OCI-LY7 (cell line): Measurements from ENCODE around the gene TNS1. TPM values are rescaled to one million over a fixed set of nuclear protein-coding genes. Genes with fewer than 3 reads are reported as not detected.
A peak's percentile ranks its signal among the peaks of the same experiment; 100 is the strongest.
"Not testable (repeated sequence)": the region's sequence is repeated elsewhere in the genome, so short reads cannot be mapped to it uniquely, and the experiment has no call there.

Experiments
- BruUV-seq: library from RNA; stranded (reverse); fragments of 400-500 nt; replicated peaks from 2 replicates; lab custom pipeline; 2021; lab: Mats Ljungman, UMichigan
- CTCF ChIA-PET: fragments of 300-600 bp; sonication (Branson Sonifier 250); formaldehyde crosslinking; loops from one replicate; lab custom pipeline; 2022; ENCODE audit warnings: antibody characterized with exemption; ENCODE audit not compliant: unreplicated experiment; lab: Charles Lee
- POLR2A ChIA-PET: fragments of 300-600 bp; sonication (Branson Sonifier 250); formaldehyde crosslinking; loops from one replicate; lab custom pipeline; 2022; ENCODE audit warnings: antibody characterized with exemption; lab: Charles Lee
- DNase-seq: peaks from one replicate; pipeline ENCODE4 v3.0.0-alpha.2; 2015; ENCODE audit warnings: low spot score
- H2AFZ ChIP-seq: fragments of 200-600 bp; sonication (generic), shearing (Covaris generic); 2 replicates; pipeline ENCODE4 v1.6.1; 2014; ENCODE audit warnings: mild to moderate bottlenecking, antibody characterized with exemption, low read length, moderate library complexity
- H3K27ac ChIP-seq: fragments of 200-600 bp; sonication (generic); 2 replicates; pipeline ENCODE4 v1.5.1; 2014; ENCODE audit warnings: mixed run types, low read depth, mild to moderate bottlenecking, moderate library complexity, low read length, inconsistent platforms; ENCODE audit not compliant: poor library complexity, severe bottlenecking
- H3K36me3 ChIP-seq: fragments of 200-600 bp; sonication (generic); 2 replicates; pipeline ENCODE4 v1.6.1; 2014; ENCODE audit warnings: mild to moderate bottlenecking, antibody characterized with exemption, low read length, moderate library complexity, mixed read lengths; ENCODE audit not compliant: insufficient read depth
- H3K4me1 ChIP-seq: fragments of 200-600 bp; sonication (generic); 2 replicates; pipeline ENCODE4 v1.5.1; 2014; ENCODE audit warnings: mild to moderate bottlenecking, low read length; ENCODE audit not compliant: insufficient read depth, poor library complexity, severe bottlenecking
- H3K4me2 ChIP-seq: fragments of 200-600 bp; sonication (generic); 2 replicates; pipeline ENCODE4 v1.6.1; 2014; ENCODE audit warnings: mild to moderate bottlenecking, low read length
- H3K4me3 ChIP-seq: fragments of 200-600 bp; sonication (generic); 2 replicates; pipeline ENCODE4 v1.5.1; 2014; ENCODE audit warnings: mild to moderate bottlenecking, low read depth, low read length; ENCODE audit not compliant: poor library complexity, severe bottlenecking
- H3K79me2 ChIP-seq: fragments of 200-600 bp; sonication (generic); 2 replicates; pipeline ENCODE4 v1.6.1; 2016; ENCODE audit warnings: low read depth, mild to moderate bottlenecking, low read length, moderate library complexity, mixed read lengths; ENCODE audit not compliant: insufficient read depth
- H3K9me2 ChIP-seq: fragments of 200-600 bp; sonication (generic); 2 replicates; pipeline ENCODE4 v1.6.1; 2016; ENCODE audit warnings: mild to moderate bottlenecking, low read length, mixed read lengths; ENCODE audit not compliant: insufficient read depth
- H3K9me3 ChIP-seq: fragments of 200-600 bp; sonication (generic); 2 replicates; pipeline ENCODE4 v1.6.1; 2014; ENCODE audit warnings: mild to moderate bottlenecking, mixed run types, low read length, mixed read lengths
- H4K20me1 ChIP-seq: fragments of 200-600 bp; sonication (generic); 2 replicates; pipeline ENCODE4 v1.6.1; 2014; ENCODE audit warnings: mild to moderate bottlenecking, antibody characterized with exemption, low read length, moderate library complexity, mixed read lengths; ENCODE audit not compliant: insufficient read depth
- CTCF ChIP-seq: fragments of 200-600 bp; sonication (generic); conservative IDR thresholded peaks from 2 replicates; pipeline ENCODE4 v1.5.1; 2014; ENCODE audit warnings: mild to moderate bottlenecking, antibody characterized with exemption, low read length, moderate library complexity, mixed read lengths
- EZH2phosphoT487 ChIP-seq: fragments of 200-600 bp; sonication (generic); IDR thresholded peaks from 2 replicates; pipeline ENCODE4 v1.6.1; 2018; ENCODE audit warnings: low read depth, borderline replicate concordance, mild to moderate bottlenecking, mixed run types, antibody characterized with exemption, low read length, moderate library complexity, mixed read lengths
- intact Hi-C: fragments of 100-400 bp; cut with micrococcal nuclease; formaldehyde crosslinking; loops from one replicate; pipeline ENCODE4 v1.10.0; 2022; ENCODE audit not compliant: unreplicated experiment
- total RNA-seq, 2 experiments: library from RNA; depleted of rRNA in 1 of 2; stranded (reverse); fragments of >200 nt in 1 of 2; shearing (Covaris generic) in 1 of 2; gene quantifications; 2 replicates each; pipeline ENCODE4 v1.2.3, GENCODE V29; 2014 to 2022

The TNS1 gene
- total RNA-seq, 2 experiments from 2014 or later = not detected

DNA sequence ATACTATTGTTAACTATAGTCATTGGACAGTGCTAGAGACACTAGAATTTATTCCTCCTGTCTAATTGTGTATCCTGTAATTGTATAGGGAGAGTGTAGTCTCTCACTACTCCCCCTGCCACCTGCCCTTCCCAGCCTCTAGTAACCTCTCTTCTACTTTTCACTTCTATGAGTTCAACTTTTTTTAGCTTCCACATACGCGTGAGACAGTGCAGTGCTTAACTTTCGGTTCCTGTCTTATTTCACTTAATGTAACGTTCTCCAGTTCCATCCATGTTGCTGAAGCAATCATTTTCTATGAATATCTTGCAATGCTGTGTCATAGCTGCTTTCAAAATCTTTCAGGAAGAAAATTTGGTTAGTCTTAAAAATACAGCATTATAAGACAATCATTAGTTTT, 43.4 kb upstream of the TNS1 start:
- Histone ChIP-seq H3K36me3 (no peaks in the 10 kb centered on the region), H3K4me1 (peaks cover 7% of the 10 kb centered on the region), H3K27ac (no peak overlapping the region), H3K4me3 (no peak overlapping the region), H2AFZ (no peak overlapping the region), H3K9me3 (no peaks in the 10 kb centered on the region), H4K20me1 (no peaks in the 10 kb centered on the region), H3K4me2 (peak overlapping the region; percentile 34), H3K9me2 (no peaks in the 10 kb centered on the region), H3K79me2 (no peaks in the 10 kb centered on the region)
- intact Hi-C loops = no loop called here
- ChIA-PET POLR2A (interaction anchor here (0.6 kb wide), 1 partner anchor 575 kb away, joined by 4 read pairs; no protein-coding TSS in a partner anchor), CTCF (no interaction called here)
- DNase-seq = peak; percentile 27
- TF ChIP-seq EZH2phosphoT487 (no peak), CTCF (no peak)
- BruUV-seq = no TSS peak

GRCh38 chr2:218044599-218044998, 41.8 kb upstream of the TNS1 start:
- BruUV-seq, H3K36me3 ChIP-seq, H3K79me2 ChIP-seq, H4K20me1 ChIP-seq, DNase-seq, H3K4me3 ChIP-seq, intact Hi-C loops, H3K27ac ChIP-seq, H2AFZ ChIP-seq, H3K9me2 ChIP-seq, H3K4me1 ChIP-seq, H3K4me2 ChIP-seq, CTCF ChIA-PET, H3K9me3 ChIP-seq: not testable (repeated sequence)
- POLR2A ChIA-PET = interaction anchor here (0.7 kb wide), 1 partner anchor 27 kb away, joined by 4 read pairs; no protein-coding TSS in a partner anchor

DNA sequence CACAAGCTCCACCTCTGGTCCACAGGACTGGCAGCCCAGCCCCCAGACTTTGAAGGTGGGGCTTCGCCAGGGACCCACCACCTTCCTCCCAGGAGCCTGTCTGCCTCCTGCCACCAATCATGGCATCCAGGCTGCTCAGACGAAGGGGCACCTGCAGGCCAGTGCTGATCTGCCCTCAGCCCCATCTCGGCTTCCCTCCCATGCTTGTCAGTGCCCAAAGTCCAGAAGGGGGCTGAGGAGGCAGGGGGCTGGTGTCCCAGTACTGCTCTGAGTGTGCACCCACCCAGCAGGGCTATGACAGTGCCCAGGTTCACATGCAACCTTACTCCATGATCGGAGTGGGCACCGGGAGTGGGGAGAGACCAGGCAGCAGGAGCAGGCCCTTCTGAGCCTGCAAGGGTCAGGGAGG, 40.9 kb upstream of the TNS1 start:
- ChIA-PET CTCF (no interaction called here), POLR2A (no interaction called here)
- no TSS peak for BruUV-seq
- no peaks in the 10 kb centered on the region for H3K9me3 ChIP-seq
- H2AFZ ChIP-seq = no peak overlapping the region
- DNase-seq = no peak
- H3K4me1 ChIP-seq = peaks cover 7% of the 10 kb centered on the region
- H4K20me1 ChIP-seq = no peaks in the 10 kb centered on the region
- intact Hi-C loops = no loop called here
- H3K27ac ChIP-seq = no peak overlapping the region
- no peaks in the 10 kb centered on the region for H3K9me2 ChIP-seq
- H3K36me3 ChIP-seq = no peaks in the 10 kb centered on the region
- H3K4me2 ChIP-seq = no peak overlapping the region
- H3K79me2 ChIP-seq = no peaks in the 10 kb centered on the region
- TF ChIP-seq EZH2phosphoT487 (no peak), CTCF (no peak)
- no peak overlapping the region for H3K4me3 ChIP-seq
